Stimulated activated naive CD8-positive, alpha-beta T cell treated with anti-CD3 and anti-CD28 coated beads, Interleukin-15, amount 100 ng/mL, for 72 hours (primary cell): ENCODE measurements around the gene CHRNA4.
"Not testable (repeated sequence)": the region's sequence is repeated elsewhere in the genome, so short reads cannot be mapped to it uniquely, and the experiment has no call there.

Experiments
- ATAC-seq: fragments of 150-1000 bp; cut with Tn5 transposase; 2 replicates; pipeline ENCODE4 v1.10.0; 2021; ENCODE audit warnings: mild to moderate bottlenecking, moderate library complexity
- DNase-seq, 2 donors: peaks; one replicate each; pipeline ENCODE4 v3.0.0; 2021 to 2022
- H3K27ac Mint-ChIP-seq, 2 donors: one replicate each; pipeline ENCODE4 v1.8.0; 2022; ENCODE audit warnings: mild to moderate bottlenecking in 2 of 2, mixed read lengths in 2 of 2, moderate library complexity in 2 of 2
- H3K27me3 Mint-ChIP-seq: one replicate; pipeline ENCODE4 v1.8.0; 2022; ENCODE audit warnings: mixed read lengths
- H3K4me1 Mint-ChIP-seq: one replicate; pipeline ENCODE4 v1.8.0; 2022; ENCODE audit warnings: mild to moderate bottlenecking, mixed read lengths
- H3K4me3 Mint-ChIP-seq, 2 donors: one replicate each; pipeline ENCODE4 v1.8.0; 2022; ENCODE audit warnings: mild to moderate bottlenecking in 2 of 2, mixed read lengths in 2 of 2, moderate library complexity in 1 of 2
- H3K9me3 Mint-ChIP-seq, 2 donors: one replicate each; pipeline ENCODE4 v1.8.0; 2022; ENCODE audit warnings: mixed read lengths in 2 of 2

CHRNA4 gene

GRCh38 chr20:63311186-63311832 lies 49.8 kb downstream of the CHRNA4 start:
- Mint-ChIP-seq H3K4me1 (peaks cover 4% of the 10 kb centered on the region), H3K4me3 (no peak overlapping the region), H3K27ac (no peak overlapping the region), H3K27me3 (peaks cover 27% of the 10 kb centered on the region), H3K9me3 (no peaks in the 10 kb centered on the region)
- ATAC-seq (no peak), DNase-seq (no peak)

- Mint-ChIP-seq H3K27me3 (peaks cover 25% of the 10 kb centered on the region), H3K4me1 (peaks cover 4% of the 10 kb centered on the region), H3K4me3 (no peak overlapping the region), H3K9me3 (no peaks in the 10 kb centered on the region), H3K27ac (no peak overlapping the region)
- ATAC-seq (no peak), DNase-seq (no peak)
These were observed 50.7 kb downstream of the CHRNA4 start for GRCh38 chr20:63310265-63310991.

- peaks cover 4% of the 10 kb centered on the region for H3K4me1 Mint-ChIP-seq
- no peak overlapping the region for H3K4me3 Mint-ChIP-seq
- peak in 1 of 2 donors; percentile 40 for DNase-seq
- no peaks in the 10 kb centered on the region for H3K9me3 Mint-ChIP-seq
- no peak overlapping the region for H3K27ac Mint-ChIP-seq
- peaks cover 32% of the 10 kb centered on the region for H3K27me3 Mint-ChIP-seq
- ATAC-seq: peak; percentile 41
These were observed 51.7 kb downstream of the CHRNA4 start for GRCh38 chr20:63309261-63310071.

GRCh38 chr20:63308218-63308911 lies 52.8 kb downstream of the CHRNA4 start:
- H3K4me3 Mint-ChIP-seq: no peak overlapping the region
- no peak for DNase-seq
- no peaks in the 10 kb centered on the region for H3K9me3 Mint-ChIP-seq
- ATAC-seq: no peak
- H3K27me3 Mint-ChIP-seq: peaks cover 32% of the 10 kb centered on the region
- no peak overlapping the region for H3K27ac Mint-ChIP-seq
- peaks cover 4% of the 10 kb centered on the region for H3K4me1 Mint-ChIP-seq

- no peak for DNase-seq
- H3K27me3 Mint-ChIP-seq: peaks cover 32% of the 10 kb centered on the region
- ATAC-seq: no peak
- H3K27ac Mint-ChIP-seq: no peak overlapping the region
- H3K9me3 Mint-ChIP-seq: no peaks in the 10 kb centered on the region
- peaks cover 4% of the 10 kb centered on the region for H3K4me1 Mint-ChIP-seq
- no peak overlapping the region for H3K4me3 Mint-ChIP-seq
These were observed 53.5 kb downstream of the CHRNA4 start for GRCh38 chr20:63307538-63308217.

DNA sequence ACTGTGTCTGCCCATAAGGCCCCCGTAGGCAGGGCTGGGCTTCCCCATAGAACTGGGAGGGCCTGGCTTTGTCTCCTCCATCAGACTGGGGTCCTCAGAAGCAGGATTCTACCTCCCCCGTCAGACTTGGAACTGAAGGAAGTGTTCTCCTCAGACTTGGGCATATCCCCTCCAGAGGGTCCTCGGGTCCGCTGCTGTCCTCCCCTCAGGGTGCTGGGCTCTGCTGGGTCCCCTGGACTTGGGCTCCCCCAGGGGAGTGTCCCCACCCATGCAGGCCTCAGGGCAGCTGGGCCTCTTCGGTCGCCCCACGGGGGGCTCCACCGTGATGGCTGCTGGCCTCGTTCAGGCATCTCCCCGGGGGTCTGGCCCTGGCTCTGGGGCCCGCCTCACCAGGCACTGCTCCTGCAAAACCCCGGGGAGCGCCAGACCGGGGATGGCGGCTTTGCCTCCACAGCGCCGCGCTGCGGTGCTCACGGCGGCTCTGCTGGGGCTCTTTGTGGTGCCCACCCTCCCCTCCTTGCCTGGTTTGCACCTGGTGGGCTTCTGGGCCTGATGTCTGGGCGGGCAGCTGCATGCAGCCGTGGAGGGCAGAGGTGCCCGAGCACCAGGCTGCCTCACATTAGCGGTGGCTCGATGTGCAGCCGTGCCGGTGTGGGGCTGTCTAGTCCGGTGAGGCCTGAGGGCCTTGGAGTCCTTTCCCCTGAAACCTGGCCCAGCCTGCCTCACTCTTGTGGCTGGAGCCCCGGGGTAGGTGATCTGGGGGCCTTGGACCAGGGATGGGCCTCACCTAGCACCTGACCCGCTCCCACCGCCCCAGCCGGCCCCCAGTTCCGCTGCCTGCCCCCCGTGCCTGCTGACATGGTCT lies 54.2 kb downstream of the CHRNA4 start:
- no peaks in the 10 kb centered on the region for H3K9me3 Mint-ChIP-seq
- DNase-seq (no peak), ATAC-seq (no peak)
- no peak overlapping the region for H3K4me3 Mint-ChIP-seq
- H3K27me3 Mint-ChIP-seq: peaks cover 32% of the 10 kb centered on the region
- peaks cover 4% of the 10 kb centered on the region for H3K4me1 Mint-ChIP-seq
- no peak overlapping the region for H3K27ac Mint-ChIP-seq

DNA sequence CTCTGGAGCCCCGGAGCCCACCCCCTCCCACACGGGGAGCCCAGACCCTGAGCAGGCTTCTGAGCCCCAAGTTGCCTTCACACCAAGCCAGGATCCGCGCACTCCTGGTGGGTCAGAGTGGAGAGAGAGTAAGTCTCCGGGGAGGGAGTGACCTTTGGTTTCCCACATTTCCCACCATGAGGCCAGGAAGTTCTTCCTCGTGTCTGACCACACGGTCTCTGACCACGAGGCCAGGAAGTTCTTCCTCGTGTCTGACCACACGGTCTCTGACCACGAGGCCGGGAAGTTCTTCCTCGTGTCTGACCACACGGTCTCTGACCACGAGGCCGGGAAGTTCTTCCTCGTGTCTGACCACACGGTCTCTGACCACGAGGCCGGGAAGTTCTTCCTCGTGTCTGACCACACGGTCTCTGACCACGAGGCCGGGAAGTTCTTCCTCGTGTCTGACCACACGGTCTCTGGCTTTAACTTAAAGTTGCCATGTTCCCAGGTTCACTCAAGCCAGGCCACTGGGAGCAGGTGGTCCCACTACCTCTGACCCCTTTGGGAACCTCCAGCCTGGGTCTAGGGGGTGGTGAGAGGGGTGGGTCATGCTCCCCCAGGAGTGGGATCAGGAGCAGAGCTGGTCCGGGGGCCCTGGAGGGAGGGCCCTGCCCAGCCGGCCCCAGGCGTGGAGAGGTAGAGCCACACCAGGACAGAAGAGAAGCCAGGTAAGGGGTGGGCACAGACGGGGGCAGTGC lies 55.0 kb downstream of the CHRNA4 start:
- DNase-seq: not testable (repeated sequence)

DNA sequence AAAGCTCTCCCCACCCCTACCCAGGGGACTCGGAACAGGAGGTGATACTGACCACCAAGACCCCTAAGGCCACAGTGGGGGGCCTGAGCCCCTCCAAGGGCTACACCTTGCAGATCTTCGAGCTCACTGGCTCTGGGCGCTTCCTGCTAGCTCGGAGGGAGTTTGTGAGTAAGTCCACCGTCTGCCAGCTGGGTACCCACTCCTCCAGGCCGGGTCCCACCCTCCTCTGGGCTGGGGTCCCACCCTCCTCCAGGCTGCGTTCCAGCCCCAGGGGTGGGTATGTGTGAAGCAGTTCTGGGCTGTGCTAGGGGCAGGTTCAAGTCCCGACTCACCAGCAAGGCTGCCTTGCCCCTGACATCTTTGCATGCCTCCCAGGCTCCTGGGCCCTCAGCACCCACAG lies 55.8 kb downstream of the CHRNA4 start:
- DNase-seq (no peak), ATAC-seq (no peak)
- H3K9me3 Mint-ChIP-seq: peaks cover 6 to 8% of the 10 kb centered on the region in 2 donors
- H3K27ac Mint-ChIP-seq: no peak overlapping the region
- H3K4me3 Mint-ChIP-seq: no peak overlapping the region
- H3K27me3 Mint-ChIP-seq: peaks cover 34% of the 10 kb centered on the region
- H3K4me1 Mint-ChIP-seq: peaks cover 4% of the 10 kb centered on the region

More for the DNA sequence above, 55.0 kb downstream of the CHRNA4 start:
- H3K9me3 Mint-ChIP-seq, H3K27ac Mint-ChIP-seq, H3K4me3 Mint-ChIP-seq, ATAC-seq, H3K4me1 Mint-ChIP-seq: not testable (repeated sequence)
- peaks cover 34% of the 10 kb centered on the region for H3K27me3 Mint-ChIP-seq

- Mint-ChIP-seq H3K9me3 (peaks cover 6 to 8% of the 10 kb centered on the region in 2 donors), H3K4me3 (no peak overlapping the region), H3K27ac (no peak overlapping the region), H3K27me3 (peaks cover 36% of the 10 kb centered on the region), H3K4me1 (no peaks in the 10 kb centered on the region)
- ATAC-seq: no peak
- no peak for DNase-seq
These were observed 58.0 kb downstream of the CHRNA4 start for GRCh38 chr20:63303095-63303666.

DNA sequence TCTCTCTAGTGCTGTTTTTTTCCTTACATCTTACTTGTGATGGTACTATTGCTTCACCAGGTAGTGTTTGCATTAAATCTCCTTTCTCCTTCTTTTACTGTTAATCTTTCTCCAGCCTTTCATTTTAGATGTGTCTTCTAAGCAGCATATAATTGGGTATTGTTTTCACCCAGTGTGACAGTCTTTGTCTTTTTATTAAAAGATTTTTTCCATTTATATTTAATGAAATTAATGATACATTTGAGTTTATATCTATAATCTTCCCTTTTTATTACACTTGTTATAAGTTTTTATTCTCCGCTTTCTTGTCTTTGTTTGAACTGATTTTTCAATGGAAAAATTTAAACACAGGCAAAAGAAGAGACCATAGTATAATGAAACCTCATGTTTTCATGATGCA lies 59.5 kb downstream of the CHRNA4 start:
- H3K4me1 Mint-ChIP-seq: no peaks in the 10 kb centered on the region
- no peak overlapping the region for H3K27ac Mint-ChIP-seq
- ATAC-seq (no peak), DNase-seq (no peak)
- peaks cover 43% of the 10 kb centered on the region for H3K27me3 Mint-ChIP-seq
- H3K4me3 Mint-ChIP-seq: no peak overlapping the region
- H3K9me3 Mint-ChIP-seq: peaks cover 6 to 8% of the 10 kb centered on the region in 2 donors

DNA sequence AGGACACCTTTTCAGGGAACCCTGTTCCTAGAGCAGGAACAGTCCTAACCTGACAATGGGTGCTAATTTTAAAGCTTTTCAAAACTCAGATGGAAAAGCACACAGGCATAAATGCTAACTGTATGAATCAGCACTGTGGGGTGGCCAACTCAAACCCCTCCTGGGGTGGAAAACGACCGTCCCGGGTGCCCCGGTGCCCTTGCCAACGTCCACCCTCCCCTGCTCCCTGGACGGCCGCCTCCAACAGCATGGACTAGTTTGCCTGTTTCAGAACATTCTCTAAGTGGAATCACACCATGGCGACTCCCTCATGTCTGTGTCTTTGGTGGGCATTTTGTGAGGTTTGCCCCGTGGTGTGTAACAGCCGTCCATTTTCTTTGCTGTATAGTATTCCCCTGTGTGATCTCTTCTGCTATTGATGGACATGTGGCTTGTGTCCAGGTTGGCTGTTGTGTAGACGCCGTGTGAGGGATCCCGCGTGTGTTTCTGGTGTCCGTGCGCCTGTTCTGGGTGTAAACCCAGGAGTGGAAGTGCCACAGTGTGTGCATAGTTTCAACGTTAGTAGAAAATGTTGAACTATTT lies 62.3 kb downstream of the CHRNA4 start:
- DNase-seq (no peak), ATAC-seq (no peak)
- no peak overlapping the region for H3K4me3 Mint-ChIP-seq
- no peak overlapping the region for H3K27ac Mint-ChIP-seq
- peaks cover 14% of the 10 kb centered on the region for H3K4me1 Mint-ChIP-seq
- peaks cover 6 to 8% of the 10 kb centered on the region in 2 donors for H3K9me3 Mint-ChIP-seq
- peaks cover 52% of the 10 kb centered on the region for H3K27me3 Mint-ChIP-seq

DNA sequence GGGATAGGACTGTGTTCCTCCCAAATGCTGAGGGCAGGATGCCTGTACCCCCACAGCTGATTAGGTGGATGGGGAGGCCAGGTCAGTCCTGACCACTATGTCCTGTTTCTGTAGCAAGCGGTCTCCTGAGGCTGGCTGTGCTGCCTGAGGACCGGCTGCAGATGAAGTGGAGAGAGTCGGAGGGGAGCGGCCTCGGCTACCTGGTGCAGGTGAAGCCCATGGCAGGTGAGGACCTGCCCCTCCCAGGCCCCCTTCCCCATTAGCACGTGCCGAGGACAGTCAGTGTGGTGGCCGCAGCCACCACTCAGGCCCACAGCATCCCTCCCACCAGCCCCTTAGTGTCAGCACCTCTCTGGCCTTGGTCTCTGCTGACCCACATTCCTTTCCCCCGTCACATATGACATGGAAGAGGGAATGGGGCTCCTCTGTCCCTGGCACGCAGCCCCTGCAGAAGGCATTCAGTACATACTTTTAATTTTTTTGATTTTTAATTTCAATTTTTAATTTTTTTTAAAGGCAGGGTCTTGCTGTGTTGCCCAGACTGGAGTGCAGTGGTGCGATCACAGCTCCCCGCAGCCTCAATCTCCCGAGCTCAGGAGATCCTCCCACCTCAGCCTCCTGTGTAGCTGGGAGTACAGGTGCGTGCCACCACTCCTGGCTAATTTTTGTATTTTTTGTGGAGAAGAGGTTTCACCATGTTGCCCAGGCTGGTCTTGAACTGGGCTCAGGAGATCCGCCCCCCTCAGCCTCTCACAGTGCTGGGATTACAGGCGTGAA lies 63.2 kb downstream of the CHRNA4 start:
- Mint-ChIP-seq H3K27me3 (peaks cover 52% of the 10 kb centered on the region), H3K4me3 (no peak overlapping the region), H3K4me1 (peaks cover 14% of the 10 kb centered on the region), H3K27ac (peak overlapping the region in 1 of 2 donors; percentile 63), H3K9me3 (peaks cover 6 to 8% of the 10 kb centered on the region in 2 donors)
- DNase-seq (no peak), ATAC-seq (no peak)
